Dedifferentiated amniotic fluid mesenchymal stem cell (primary cell): ENCODE results near the gene SCNN1A.
"Not testable (repeated sequence)": the region's sequence is repeated elsewhere in the genome, so short reads cannot be mapped to it uniquely, and the experiment has no call there.

Source experiments
- DNase-seq: peaks from one replicate; pipeline ENCODE4 v3.0.0-alpha.2; 2016; ENCODE audit errors: extremely low spot score

SCNN1A gene

DNA sequence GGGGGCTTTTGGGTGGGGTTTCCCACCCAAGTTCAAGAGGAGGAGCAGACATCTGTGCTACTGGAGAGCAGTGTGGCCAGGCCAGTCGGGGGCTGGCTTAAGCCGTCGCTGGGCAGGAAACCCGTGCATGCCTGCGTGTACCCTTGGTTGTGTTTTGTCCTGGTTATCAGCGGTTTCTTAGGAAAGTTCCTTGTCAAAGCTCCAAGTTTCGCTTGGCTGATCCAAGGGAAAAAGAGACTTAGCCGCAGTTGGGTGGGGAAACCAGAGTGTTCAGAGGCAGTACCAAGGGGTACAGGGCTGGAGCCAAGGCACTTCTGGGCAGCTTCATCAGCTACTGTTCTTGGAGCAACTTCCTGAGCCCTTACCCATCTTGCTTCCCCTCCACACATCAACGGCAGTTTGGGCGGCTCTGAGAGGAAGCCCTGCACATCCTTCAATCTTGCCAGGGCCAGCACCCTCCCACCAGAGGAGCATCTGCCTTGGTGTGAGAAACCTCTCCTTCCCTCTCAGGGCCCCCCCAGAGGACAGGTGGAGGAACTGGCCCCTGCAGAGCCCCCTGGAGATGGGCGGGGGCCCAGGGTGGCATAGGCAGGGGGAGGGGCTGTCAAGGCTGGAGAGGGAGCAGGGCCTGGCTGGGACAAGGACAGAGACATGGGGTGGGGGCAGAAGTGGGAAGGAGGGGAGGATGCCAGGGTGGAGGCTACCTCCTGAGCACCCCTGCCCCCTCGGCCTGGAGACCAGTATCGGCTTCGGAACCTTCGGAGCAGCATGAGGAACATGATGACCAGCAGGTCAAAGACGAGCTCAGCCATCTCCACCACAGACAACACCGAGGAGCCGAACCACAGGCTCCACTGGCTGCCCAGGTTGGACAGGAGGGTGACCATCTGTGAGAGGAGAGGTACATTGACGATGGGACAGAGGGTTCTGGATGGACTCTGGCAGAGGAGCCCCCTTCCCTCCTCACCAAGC, 27.7 kb downstream of the SCNN1A start:
- DNase-seq = no peak

DNA sequence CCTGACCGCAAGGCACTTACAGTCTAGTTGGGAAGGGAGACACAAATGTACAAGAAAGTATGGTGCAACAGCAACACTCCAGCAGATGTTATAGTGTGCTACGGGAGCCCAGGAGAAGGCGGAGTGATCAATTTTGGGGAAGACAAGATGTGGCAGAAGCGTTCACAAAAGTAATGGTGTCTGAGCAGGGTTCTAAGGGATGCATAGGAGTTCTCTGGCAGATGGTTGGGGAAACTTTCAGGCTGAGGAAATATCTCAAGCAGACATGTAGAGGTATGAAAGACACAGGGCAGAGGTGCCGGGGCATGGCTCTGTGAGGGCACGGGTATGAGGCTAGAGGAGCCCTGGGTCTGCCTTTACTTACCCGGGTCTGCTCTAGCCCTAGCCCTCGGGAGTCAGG, 28.4 kb downstream of the SCNN1A start:
- DNase-seq = no peak

DNA sequence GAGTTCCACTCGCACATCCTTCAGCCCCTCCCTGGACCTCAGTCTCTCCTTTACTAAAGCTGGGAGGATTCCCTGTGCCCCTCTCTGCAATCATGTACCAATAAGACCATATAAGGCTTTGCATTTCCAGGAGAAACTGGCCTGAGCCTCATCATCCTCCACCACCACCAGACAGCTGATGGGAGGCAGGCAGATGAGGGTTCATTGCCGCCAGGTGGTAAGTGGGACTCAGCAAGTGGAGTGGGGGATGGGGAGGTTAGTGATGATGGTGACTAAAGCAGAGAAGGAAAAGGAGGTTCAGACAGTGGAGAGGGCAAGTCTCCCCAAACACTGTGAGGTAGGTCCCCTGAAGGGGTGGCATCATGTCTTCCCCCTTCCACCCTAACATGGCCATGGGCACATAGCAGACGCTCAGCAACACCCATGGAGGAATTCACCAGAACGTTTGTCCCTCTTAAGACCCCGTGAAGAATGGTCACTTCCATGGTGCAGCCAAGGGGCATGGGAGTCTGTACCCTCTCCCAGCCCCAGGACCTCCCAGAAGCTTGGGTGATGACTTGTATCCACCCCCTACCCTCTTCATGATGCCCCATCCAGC, 29.0 kb downstream of the SCNN1A start:
- no peak for DNase-seq

DNA sequence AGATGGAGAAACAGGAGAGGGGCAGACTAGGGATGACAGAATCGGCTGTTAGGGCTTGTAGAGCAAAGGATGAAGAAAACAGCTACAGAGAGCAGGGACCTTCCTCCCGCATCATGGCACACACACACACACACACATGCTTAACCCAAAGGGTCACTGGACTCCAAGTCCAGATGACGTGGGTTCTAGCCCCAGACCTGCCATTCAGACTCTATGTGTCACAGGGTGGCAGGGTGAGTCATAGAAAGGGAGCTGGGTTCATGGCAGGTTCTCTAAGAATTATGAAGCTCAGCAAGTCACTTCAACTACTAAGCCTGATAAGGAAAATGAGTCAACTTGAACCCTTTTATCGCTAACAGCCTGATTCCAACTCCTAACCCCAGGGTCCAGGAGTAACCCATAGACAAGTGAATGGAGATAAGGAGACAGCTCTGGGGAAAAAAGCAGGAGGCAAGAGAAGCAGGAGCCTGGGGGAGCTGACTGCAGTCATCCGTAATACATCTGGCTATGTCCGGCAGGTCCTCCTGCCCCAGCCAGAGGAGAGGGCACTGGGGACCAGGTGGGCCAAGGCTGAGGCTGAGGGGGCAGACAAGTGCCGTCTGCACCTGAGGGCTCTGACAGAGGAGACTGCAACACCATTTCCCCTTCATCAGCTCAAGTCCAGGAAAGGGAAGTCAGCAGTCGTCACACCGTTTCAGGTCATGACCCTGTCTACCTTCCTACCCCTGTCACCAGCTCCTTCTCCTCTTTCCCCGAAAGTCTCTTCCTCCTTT, 29.9 kb downstream of the SCNN1A start:
- peak; percentile 68 for DNase-seq

DNA sequence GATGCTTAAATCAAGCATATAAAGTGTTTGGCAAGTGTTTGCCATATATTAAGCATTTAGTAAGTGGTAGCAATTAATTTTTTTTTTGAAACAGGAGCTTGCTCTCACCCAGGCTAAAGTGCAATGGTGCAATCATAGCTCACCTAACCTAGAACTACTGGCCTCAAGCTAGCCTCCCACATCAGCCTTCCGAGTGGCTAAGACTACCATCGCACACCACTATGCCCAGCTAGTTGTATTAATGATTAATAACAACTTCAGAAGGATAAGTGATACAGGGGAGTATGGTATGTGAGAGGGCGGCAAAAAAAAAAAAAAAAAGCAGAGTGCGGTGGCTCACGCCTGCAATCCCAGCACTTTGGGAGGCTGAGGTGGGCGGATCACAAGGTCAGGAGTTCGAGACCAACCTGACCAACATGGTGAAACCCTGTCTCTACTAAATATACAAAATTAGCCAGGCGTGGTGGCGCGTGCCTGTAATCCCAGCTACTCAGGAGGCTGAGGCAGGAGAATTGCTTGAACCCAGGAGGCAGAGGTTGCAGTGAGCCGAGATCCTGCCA, 31.2 kb downstream of the SCNN1A start:
- DNase-seq = not testable (repeated sequence)

DNA sequence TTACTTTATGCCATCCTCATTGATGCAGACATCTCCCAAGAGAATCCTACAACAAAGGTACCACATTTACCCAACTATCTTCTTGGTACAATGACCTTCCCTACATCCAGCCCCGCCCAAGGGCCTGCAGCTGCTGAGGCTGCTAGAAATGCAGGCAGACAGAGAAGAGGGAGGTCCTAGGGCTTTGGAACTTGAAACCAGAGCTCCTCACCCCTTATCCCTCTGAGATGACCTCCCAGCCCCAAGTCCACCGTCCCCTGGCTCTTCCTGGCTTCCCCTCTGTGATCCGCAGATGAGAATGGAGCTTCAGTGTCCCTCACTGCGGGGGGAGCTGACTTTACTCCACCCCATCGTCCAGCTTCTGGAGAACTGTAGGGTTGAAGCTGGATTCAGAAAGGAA, 31.8 kb downstream of the SCNN1A start:
- DNase-seq = no peak

DNA sequence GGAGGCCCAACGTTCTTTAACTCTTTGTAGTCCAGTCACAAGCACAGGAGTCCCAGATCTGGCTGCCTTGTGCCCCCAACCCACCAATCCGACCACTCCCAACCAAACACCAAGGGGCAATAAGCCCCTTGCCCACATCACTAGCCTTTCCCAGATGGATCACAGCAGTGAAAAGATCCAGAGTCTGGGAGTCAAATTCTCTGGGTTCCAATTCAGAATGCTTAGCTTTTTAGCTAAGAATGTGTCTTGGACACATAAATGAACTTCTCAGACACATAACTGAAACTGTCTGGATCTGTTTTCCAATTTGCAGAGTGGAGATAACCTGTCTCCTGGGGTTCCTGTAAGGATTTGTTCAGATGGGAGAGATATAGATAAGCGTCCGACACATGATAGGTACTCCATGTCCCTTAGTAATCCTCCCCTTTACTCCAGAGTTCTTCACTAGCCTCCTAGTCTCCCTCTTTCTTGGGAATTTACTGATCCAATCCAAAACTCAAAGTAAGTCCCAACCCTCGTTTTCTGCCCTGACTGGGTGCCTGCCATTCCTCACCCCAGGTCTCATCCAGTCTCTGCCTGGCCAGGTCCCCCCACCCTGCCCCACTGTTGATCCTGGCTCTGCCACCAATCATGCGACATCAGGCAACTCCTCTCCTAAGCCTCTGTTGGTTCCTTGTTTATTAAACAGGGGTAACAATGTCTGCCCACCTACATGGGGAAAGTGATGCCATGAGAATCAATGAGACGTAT, 33.0 kb downstream of the SCNN1A start:
- no peak for DNase-seq

DNA sequence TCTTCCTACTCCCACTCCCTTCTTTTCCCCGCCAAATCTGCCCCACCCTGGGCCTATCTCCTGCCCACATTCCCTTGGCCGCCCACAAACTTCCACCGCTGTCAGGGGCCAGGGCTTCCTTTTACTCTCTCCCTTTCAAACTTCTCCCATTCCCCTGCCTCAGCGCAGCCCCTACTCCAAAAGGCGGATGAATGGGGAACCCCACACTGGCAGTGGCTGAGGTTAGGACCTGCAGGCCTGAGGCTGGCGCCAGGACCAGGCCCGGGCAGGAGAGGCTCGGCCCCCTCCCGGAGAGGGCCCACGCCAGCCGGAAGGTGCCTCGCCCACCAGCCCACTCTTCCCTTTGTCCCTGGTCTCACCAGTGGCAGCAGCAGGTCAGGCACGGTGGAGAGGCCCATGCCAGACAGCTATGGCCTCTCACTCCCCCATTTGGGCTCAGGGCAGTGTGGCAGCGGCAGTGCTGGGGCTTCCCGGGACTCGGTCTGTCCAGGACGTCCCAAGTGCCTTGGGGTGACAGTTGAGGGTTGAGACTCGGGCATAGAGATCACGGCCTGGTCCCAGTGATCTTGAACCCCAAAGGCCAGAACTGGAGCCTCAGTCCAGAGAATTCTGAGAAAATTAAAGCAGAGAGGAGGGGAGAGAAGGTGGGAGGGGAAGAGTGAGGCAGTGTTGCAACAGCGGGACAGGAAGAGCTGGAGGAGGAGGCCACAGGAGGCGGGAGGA, 33.8 kb downstream of the SCNN1A start, which contains the start of gene TNFRSF1A:
Gene TNFRSF1A, minus strand, starts transcription at position 660 of the 723 bp plus-strand sequence. Its CDS starts 262 bp downstream, at position 398.
- peak; percentile 76 for DNase-seq

DNA sequence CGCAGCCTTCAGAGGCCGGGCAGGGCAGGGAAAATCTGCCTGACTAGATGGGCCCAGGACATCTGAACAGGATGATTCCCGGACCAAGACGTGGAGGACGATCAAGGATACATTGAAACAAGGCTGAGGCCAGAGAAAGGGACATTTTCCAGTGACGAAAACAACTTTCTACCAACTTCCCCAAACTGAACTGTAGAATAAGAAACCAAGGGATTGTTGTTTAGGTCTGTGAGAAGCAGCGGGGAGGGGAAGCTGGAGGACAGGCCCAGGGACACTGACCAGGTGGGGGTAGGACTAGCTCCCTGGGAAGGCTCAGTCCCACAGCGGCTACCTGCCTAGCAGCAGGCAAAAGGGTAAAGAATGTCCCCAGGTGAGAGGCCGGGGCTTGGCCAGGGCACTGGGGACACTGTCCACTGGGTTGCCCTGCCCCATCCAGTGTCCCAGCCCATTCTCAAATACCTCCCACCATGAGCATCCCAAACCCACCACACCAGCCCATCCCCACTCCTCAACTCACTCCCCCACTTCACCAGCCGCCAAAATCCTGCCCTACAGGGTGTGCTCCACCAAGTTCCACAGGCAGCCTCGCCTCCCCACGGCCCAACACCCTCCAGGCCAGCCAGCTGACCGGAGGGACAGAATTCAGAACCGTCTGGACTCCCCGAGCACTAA, 34.5 kb downstream of the SCNN1A start:
- DNase-seq = no peak

DNA sequence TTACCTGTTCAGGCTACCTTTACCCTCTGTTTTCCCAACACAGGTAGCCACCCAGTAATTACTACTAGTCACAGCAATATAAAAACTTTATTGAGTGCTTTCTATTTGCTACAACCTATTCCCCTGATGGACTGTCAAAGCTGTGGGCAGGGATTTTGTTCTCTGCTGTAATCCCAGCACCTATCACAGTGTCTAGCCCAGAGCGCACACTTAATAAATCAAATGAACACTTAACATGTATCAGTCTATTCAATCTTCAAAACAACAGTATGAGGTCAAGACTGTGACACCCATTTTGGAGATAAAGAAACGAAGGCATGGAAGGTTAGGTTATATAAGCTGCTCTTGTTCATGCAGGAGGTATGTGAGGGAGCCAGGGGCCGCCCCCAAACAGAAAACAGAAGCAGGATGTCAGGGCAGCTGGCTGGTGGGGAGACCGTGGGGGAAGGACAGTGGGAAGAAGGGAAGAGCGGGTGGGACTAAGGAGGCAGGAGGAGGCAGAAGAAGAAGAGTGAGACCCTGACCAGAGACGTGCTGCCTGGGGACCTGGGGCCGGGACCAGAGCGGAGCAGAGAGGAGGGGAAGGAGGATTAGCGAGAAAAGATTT, 35.2 kb downstream of the SCNN1A start:
- DNase-seq = peak; percentile 34

DNA sequence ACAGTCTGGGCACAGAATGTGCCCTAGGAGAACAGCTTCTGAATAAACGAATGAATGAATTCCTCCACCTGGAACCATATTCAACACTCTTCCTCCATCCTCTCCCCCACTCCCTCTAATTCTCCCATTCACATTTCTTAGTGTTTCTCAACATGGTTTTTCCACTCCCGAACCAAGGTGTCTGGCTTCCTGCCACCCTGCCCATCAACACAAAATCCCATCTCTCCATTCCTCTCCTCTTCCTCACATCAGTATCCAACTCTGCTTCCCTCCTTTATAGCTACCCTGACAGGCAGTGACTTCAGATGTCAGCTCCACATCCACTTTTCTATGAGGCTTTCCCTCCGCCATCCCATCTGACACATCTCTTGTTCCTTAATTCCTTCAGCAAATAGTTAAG, 36.4 kb downstream of the SCNN1A start:
- DNase-seq = no peak

DNA sequence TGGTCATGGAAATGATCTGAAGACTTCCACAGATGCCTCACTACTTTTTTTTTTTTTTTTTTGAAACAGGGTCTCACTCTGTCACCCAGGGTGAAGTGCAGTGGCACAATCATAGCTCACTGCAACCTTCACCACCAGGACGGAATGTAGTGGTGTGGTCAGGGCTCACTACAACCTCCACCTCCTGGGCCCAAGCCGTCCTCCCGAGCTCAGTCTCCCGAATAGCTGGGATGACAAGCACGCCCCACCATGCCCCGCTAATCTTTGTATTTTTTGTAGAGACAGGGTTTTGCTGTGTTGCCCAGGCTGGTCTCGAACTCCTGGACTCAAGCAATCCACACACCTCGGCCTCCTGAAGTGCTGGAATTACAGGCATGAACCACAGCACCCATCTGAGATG, 36.8 kb downstream of the SCNN1A start:
- DNase-seq = not testable (repeated sequence)

DNA sequence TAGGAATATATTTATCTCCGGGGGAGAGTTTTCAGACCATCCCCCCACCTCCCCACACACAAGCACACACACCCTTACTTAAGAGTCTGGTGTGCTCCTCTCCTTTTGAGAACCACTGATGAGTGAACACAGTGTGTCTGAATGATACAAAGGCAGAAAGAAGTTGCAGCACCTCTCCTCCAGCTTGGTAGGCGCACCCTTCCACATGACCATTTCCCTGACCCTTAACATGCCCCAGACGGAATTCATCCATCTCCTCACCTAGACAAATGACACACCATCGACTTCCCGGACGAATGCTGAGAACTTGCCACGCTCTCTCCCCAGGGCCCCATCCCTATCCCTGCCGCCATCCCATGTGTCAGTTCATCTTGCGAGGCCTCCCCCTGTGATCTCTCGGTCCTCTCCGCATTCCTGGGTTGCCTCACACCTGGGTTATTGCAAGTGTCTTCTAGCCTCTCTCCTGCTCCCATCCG, 37.4 kb downstream of the SCNN1A start:
- no peak for DNase-seq

DNA sequence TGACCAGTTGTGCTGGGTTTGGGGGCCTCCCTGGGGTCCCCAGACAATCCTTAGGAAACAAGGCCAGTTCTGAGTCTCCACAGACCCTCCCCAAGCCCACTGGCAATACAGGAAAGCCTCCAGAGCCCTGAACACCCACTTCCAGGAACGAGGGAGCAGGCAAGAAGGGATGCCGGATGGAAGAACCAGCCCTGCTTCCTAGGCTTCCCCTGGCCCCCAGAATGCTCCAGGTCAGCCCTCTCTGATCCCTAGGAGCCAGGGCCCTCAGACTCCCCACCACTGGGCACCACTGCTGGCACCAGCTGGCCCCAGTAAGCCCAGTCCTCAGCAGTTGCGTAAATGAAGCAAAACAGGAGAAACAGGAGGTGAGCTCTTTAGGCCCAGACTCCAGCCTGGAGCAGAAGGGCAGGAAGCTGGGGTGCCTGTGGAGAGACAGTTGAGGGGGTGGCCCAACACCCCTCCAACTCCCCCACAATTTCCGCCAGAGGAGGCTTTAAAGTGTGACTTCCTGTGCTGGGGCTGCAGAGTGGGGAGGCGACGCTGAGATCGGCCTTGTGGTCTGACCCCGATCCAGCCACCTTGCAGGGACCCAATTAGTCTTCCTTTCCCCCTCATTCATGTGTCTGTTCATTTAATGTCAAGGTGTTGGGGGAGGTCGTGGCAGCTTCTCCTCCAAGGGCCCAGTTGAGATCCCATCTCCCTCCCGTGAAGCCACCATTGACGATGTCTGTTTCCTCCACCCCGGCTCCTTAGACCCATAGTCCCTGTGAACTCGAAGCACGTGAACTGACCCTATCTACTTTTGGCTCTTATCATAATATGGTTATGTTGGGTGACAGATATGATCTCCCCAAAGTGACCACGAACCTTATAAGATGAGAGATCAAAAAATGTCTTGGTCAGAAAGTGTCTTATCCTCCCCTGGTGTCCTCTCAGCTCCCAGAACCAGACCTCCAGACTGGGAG, 38.2 kb downstream of the SCNN1A start:
- no peak for DNase-seq

DNA sequence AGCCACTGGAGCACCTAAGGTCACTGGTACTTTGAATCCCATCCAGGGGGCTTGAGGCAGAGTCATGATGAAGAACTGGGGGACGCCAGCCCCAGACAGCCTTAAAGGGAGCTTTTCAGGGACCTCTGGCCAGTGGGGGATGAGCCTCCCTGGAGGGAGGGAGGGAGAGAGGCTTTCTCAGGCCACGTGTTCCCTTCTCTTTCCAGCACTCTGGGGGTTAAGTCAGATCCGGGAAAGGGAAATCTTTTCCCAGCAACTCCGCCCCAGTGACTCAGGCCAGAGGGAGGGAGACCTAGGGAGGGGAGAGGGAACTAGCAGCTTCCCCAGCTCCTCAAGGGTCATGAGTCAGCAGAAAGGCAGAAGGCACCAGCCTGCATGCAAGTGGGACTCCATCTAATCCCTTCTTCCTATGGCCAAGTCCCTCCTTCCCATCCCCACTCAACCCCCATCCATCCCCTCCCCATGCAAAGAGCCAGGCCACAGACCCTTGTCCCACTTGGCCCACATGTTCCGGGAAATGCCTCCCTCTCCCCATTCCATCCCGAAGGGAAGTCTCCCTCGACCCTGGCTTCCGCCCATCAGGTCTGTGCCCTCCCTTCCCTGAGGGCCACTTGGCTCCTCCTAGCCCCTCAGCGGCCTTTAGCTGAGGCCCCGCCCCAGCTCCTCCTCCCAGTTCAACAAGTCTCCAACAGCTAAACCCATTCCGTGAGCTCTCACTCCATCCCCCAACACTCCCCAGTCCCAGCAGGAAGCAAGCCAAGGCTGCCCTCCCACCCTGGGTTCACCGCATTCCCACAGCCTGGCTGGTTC, 39.1 kb downstream of the SCNN1A start:
- peak; percentile 98 for DNase-seq

DNA sequence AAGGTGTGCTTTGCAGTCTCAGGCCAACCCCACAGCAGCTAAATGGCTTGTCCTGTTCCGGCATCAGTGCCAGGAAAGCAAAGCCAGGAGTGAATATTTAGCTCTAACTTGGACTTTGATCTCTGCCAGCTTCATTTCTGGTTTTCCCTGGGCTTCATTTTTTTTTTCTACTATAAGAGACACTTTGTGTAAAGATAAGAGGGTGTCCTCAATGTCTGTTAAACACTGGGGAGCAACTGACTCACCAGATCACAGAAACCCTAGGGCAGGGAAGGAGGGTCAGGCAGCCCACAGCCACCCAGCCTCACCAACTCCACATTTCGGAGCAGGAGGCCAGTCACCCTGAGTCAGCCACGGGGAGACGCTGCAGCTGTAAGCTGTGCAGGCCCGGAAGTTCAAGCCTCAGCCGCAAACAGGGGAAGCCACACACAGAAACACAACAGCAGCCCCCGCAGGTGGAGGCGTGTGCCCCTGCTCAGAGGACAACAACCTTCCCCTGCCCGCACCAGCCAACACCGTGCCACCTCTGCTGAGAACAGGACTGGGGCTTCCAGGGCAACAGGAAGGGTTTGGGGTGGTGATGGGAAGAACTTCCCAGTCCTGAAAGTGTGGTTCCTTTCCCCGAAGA, 39.8 kb downstream of the SCNN1A start:
- peak; percentile 73 for DNase-seq

DNA sequence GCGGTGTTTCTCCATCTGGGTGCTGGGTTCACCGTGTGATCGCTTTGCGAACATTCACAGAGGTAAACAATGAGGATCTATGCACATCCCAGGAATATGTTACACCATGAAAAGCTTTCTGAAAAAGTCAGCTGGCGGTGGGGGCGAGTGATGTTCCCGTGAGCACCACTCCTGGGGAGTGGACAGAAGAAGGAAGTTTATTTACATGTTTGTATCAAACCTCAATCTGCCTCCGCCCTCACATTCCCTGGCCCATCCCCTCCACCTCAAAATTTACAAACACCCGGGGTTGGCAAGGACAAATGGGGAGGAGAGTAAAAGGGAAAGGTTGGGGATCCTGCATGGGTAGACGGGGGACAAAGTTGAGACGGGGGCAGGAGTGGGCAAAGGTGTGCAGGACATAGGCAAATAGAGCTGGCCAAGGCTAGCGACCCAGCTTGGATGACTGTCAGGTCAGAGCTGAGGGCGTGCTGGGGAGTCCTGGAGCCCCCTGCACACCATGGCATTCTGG, 40.4 kb downstream of the SCNN1A start:
- DNase-seq = no peak
